ENCODE measurements around the gene ANTKMT.

DNA sequence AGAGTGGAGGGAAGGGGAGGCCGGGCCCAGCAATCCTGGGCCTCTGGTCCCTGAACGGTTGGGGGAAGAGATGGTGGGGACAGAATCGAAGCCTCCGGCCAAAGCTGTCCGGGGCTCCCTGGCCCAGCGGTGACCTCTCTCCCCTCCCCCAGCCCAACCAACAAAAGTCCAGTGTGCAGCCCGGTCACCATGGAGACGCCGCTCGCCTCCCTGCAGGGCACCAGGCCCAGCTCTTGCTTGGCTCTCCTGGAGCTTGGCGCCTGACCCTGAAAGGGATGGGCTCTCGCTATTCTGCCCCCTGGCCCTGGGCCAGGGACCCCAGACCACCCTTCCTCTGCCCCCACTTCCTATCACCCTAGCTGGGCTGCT lies 4.8 kb upstream of the ANTKMT start:
- no peak for TF ChIP-seq CTCF (IDR thresholded peaks at IDR 0.05; ENCODE audit: low read depth, low read length, missing input control)
- no peak for TF ChIP-seq RAD21 (IDR thresholded peaks at IDR 0.05)
- no peak for TF ChIP-seq REST (IDR thresholded peaks at IDR 0.05)
- TF ChIP-seq YY1 (IDR thresholded peaks at IDR 0.05) = no peak
- no peak for TF ChIP-seq EGR1 (IDR thresholded peaks at IDR 0.05; ENCODE audit: low read depth in 2 of 2)

Measured in liver (tissue), 3 donors.